Activated T-cell treated with anti-CD3 and anti-CD28 coated beads, Interleukin-2, amount 50 U/mL, for 72 hours (primary cell): ENCODE measurements around the gene NAALADL2. TPM values are rescaled to one million over a fixed set of nuclear protein-coding genes. Genes with fewer than 3 reads are reported as not detected.

Experiments
- ATAC-seq, 2 donors: fragments of 150-1000 bp; cut with Tn5 transposase; replicated peaks in 1 of 2; 2 replicates each; pipeline ENCODE4 v1.10.0; 2021; ENCODE audit warnings: moderate library complexity in 2 of 2, mild to moderate bottlenecking in 1 of 2
- DNase-seq, 2 donors: peaks; one replicate each; pipeline ENCODE4 v3.0.0; 2021 to 2022; ENCODE audit warnings: mixed read lengths in 1 of 2
- H3K27ac Mint-ChIP-seq: one replicate; pipeline ENCODE4 v1.8.0; 2022; ENCODE audit warnings: mild to moderate bottlenecking, moderate library complexity, mixed read lengths
- H3K27me3 Mint-ChIP-seq: one replicate; pipeline ENCODE4 v1.8.0; 2022; ENCODE audit warnings: low read depth, mixed read lengths
- H3K36me3 Mint-ChIP-seq, 2 donors: one replicate each; pipeline ENCODE4 v1.8.0; 2022; ENCODE audit warnings: mixed read lengths in 2 of 2, mild to moderate bottlenecking in 1 of 2; ENCODE audit not compliant: insufficient read depth in 2 of 2
- H3K4me1 Mint-ChIP-seq: one replicate; pipeline ENCODE4 v1.8.0; 2022; ENCODE audit warnings: low read depth, mixed read lengths
- H3K4me3 Mint-ChIP-seq, 2 donors: one replicate each; pipeline ENCODE4 v1.8.0; 2022; ENCODE audit warnings: mild to moderate bottlenecking in 2 of 2, mixed read lengths in 2 of 2, moderate library complexity in 2 of 2
- H3K9me3 Mint-ChIP-seq, 2 donors: one replicate each; pipeline ENCODE4 v1.8.0; 2022; ENCODE audit warnings: mixed read lengths in 2 of 2
- total RNA-seq, 2 donors: library from RNA; stranded (reverse); gene quantifications; one replicate each; pipeline ENCODE4 v1.2.3, GENCODE V29; 2022

The NAALADL2 gene
- total RNA-seq, 2 donors from 2014 or later: 0.58 TPM; not detected in 1

GRCh38 chr3:175386630-175387029 lies 527.5 kb downstream of the NAALADL2 start:
- Mint-ChIP-seq H3K27ac (no peak overlapping the region), H3K36me3 (no peaks in the 10 kb centered on the region), H3K9me3 (peaks cover 0 to 3% of the 10 kb centered on the region in 2 donors), H3K27me3 (no peaks in the 10 kb centered on the region), H3K4me1 (no peaks in the 10 kb centered on the region), H3K4me3 (no peak overlapping the region)
- ATAC-seq: no peak
- no peak for DNase-seq

GRCh38 chr3:175389560-175389959 lies 530.4 kb downstream of the NAALADL2 start:
- peaks cover 0 to 3% of the 10 kb centered on the region in 2 donors for H3K9me3 Mint-ChIP-seq
- H3K27ac Mint-ChIP-seq: no peak overlapping the region
- H3K36me3 Mint-ChIP-seq: no peaks in the 10 kb centered on the region
- no peak overlapping the region for H3K4me3 Mint-ChIP-seq
- H3K4me1 Mint-ChIP-seq: no peaks in the 10 kb centered on the region
- DNase-seq (no peak), ATAC-seq (no peak)
- no peaks in the 10 kb centered on the region for H3K27me3 Mint-ChIP-seq

- Mint-ChIP-seq H3K4me1 (no peaks in the 10 kb centered on the region), H3K4me3 (no peak overlapping the region)
These were observed 532.5 kb downstream of the NAALADL2 start for GRCh38 chr3:175391601-175392000.

GRCh38 chr3:175392653-175393052 lies 533.5 kb downstream of the NAALADL2 start:
- no peaks in the 10 kb centered on the region for H3K27me3 Mint-ChIP-seq

More at GRCh38 chr3:175391601-175392000, 532.5 kb downstream of the NAALADL2 start:
- Mint-ChIP-seq H3K27ac (no peak overlapping the region), H3K9me3 (peaks cover 0 to 2% of the 10 kb centered on the region in 2 donors), H3K36me3 (no peaks in the 10 kb centered on the region), H3K27me3 (no peaks in the 10 kb centered on the region)
- DNase-seq (no peak), ATAC-seq (no peak)

DNA sequence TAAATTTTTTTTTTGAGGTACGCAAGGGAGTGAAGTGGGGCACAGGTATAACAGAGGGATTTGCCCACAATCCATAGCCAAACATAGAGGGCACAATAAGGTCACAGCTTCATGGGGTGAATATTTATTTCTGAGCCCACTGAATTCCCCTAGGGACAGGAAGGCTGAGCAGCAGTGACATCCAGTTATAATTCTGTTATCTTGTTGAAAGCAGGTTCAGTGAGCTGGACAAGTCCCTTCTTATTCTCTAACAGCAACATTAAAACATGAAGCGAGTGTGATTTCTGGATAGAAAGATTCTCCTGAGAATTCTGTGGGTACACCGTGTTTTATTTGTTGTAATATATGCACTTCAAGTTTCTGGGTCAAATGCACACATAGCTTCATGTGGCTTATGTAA lies 538.2 kb downstream of the NAALADL2 start:
- no peaks in the 10 kb centered on the region for H3K27me3 Mint-ChIP-seq

More at GRCh38 chr3:175392653-175393052, 533.5 kb downstream of the NAALADL2 start:
- Mint-ChIP-seq H3K36me3 (no peaks in the 10 kb centered on the region), H3K4me1 (no peaks in the 10 kb centered on the region), H3K9me3 (no peaks in the 10 kb centered on the region), H3K4me3 (no peak overlapping the region), H3K27ac (no peak overlapping the region)
- no peak for ATAC-seq
- DNase-seq: no peak

GRCh38 chr3:175398676-175399075 lies 539.5 kb downstream of the NAALADL2 start:
- Mint-ChIP-seq H3K4me1 (no peaks in the 10 kb centered on the region), H3K4me3 (no peak overlapping the region), H3K27me3 (no peaks in the 10 kb centered on the region), H3K36me3 (no peaks in the 10 kb centered on the region), H3K9me3 (no peaks in the 10 kb centered on the region), H3K27ac (no peak overlapping the region)
- ATAC-seq (no peak), DNase-seq (no peak)

More for the DNA sequence above, 538.2 kb downstream of the NAALADL2 start:
- H3K4me3 Mint-ChIP-seq: no peak overlapping the region
- no peaks in the 10 kb centered on the region for H3K36me3 Mint-ChIP-seq
- DNase-seq (no peak), ATAC-seq (no peak)
- H3K4me1 Mint-ChIP-seq: no peaks in the 10 kb centered on the region
- no peak overlapping the region for H3K27ac Mint-ChIP-seq
- H3K9me3 Mint-ChIP-seq: no peaks in the 10 kb centered on the region

DNA sequence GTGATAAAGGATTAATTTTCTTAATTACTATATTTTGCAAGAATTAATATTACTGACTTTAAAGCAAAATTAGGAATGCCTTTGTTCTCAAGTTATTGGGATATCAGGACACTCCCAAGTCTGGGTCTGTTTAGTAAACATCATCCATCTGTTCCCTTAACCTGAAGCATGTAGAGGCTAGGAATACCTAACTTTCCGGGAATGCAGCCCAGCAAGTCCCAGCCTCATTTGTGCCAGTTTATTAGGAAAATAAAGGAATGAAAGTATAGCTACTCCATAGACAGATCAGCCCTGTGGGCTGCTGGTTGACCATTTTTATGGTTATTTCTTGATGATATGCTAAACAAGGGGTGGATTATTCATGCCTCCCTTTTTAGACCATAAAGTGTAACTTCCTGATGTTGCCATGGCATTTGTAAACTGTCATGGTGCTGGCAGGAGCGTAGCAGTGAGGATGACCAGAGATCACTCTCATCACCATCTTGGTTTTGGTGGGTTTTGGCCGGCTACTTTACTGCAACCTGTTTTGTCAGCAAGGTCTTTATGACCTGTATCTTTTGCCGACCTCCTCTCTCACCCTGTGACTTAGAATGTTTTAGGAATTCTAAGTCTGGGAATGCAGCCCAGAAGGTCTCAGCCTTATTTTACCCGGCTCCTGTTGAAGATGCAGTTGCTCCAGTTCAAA lies 540.2 kb downstream of the NAALADL2 start:
- Mint-ChIP-seq H3K4me1 (no peaks in the 10 kb centered on the region), H3K27ac (no peak overlapping the region), H3K36me3 (no peaks in the 10 kb centered on the region), H3K27me3 (no peaks in the 10 kb centered on the region), H3K9me3 (no peaks in the 10 kb centered on the region), H3K4me3 (no peak overlapping the region)
- ATAC-seq (no peak), DNase-seq (no peak)

GRCh38 chr3:175404027-175404426 lies 544.9 kb downstream of the NAALADL2 start:
- no peaks in the 10 kb centered on the region for H3K36me3 Mint-ChIP-seq
- no peak overlapping the region for H3K4me3 Mint-ChIP-seq
- H3K9me3 Mint-ChIP-seq: peaks cover 0 to 2% of the 10 kb centered on the region in 2 donors
- H3K4me1 Mint-ChIP-seq: no peaks in the 10 kb centered on the region
- no peak for ATAC-seq
- no peak for DNase-seq
- H3K27me3 Mint-ChIP-seq: no peaks in the 10 kb centered on the region
- no peak overlapping the region for H3K27ac Mint-ChIP-seq

GRCh38 chr3:175404621-175405020 lies 545.5 kb downstream of the NAALADL2 start:
- peaks cover 0 to 2% of the 10 kb centered on the region in 2 donors for H3K9me3 Mint-ChIP-seq
- no peaks in the 10 kb centered on the region for H3K36me3 Mint-ChIP-seq
- no peak overlapping the region for H3K27ac Mint-ChIP-seq
- DNase-seq (no peak), ATAC-seq (no peak)
- H3K27me3 Mint-ChIP-seq: no peaks in the 10 kb centered on the region
- no peaks in the 10 kb centered on the region for H3K4me1 Mint-ChIP-seq
- H3K4me3 Mint-ChIP-seq: no peak overlapping the region

GRCh38 chr3:175410251-175410650 lies 551.1 kb downstream of the NAALADL2 start:
- H3K27ac Mint-ChIP-seq: no peak overlapping the region
- H3K27me3 Mint-ChIP-seq: no peaks in the 10 kb centered on the region
- H3K4me3 Mint-ChIP-seq: no peak overlapping the region
- ATAC-seq (no peak), DNase-seq (no peak)
- peaks cover 3 to 4% of the 10 kb centered on the region in 2 donors for H3K9me3 Mint-ChIP-seq
- no peaks in the 10 kb centered on the region for H3K4me1 Mint-ChIP-seq
- no peaks in the 10 kb centered on the region for H3K36me3 Mint-ChIP-seq

DNA sequence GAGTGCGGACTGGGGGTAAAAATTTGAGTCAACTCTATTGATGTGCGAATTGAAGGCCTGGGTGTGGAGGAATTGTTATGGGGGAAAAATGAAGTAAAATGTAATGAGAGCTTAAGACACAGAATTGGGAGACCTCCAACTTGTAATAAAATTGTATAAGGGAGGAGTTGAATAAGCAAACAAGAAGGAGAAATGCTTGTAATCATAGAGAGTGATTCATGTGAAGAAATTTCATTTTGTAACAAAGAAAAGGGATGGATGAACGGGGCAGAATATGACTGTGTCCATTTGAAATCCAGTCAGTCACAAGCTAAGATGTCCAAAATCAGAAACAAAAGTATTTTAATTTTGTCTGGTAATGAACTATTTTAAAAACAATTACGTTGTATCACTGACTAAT lies 552.3 kb downstream of the NAALADL2 start:
- H3K27me3 Mint-ChIP-seq: no peaks in the 10 kb centered on the region
- no peak overlapping the region for H3K27ac Mint-ChIP-seq
- H3K9me3 Mint-ChIP-seq: peaks cover 3 to 4% of the 10 kb centered on the region in 2 donors
- no peak for DNase-seq
- H3K4me3 Mint-ChIP-seq: no peak overlapping the region
- ATAC-seq: no peak
- H3K4me1 Mint-ChIP-seq: no peaks in the 10 kb centered on the region
- H3K36me3 Mint-ChIP-seq: no peaks in the 10 kb centered on the region

DNA sequence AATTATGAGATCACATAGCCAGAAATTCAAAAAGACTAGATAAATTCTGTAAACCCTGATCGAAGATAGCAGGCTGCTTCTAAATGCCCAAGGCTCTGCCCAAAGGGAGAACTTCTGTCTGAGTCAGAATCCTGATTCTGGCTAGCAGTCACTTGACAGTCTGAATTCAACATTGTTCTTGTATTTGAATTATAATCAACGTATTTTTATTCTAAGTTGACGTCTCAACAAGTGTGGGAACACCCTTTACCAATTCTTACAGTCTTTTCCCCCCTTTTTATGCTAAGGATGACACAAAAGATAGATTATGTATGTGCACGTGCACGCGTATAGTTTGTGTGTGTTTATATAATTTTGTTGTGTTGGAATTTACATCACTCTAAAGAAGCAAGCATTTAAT lies 552.8 kb downstream of the NAALADL2 start:
- no peaks in the 10 kb centered on the region for H3K36me3 Mint-ChIP-seq
- ATAC-seq: no peak
- no peak overlapping the region for H3K27ac Mint-ChIP-seq
- H3K9me3 Mint-ChIP-seq: peaks cover 3 to 4% of the 10 kb centered on the region in 2 donors
- no peak for DNase-seq
- H3K4me3 Mint-ChIP-seq: no peak overlapping the region
- H3K27me3 Mint-ChIP-seq: no peaks in the 10 kb centered on the region
- H3K4me1 Mint-ChIP-seq: no peaks in the 10 kb centered on the region

- Mint-ChIP-seq H3K4me1 (no peaks in the 10 kb centered on the region), H3K27ac (no peak overlapping the region), H3K9me3 (peaks cover 4 to 5% of the 10 kb centered on the region in 2 donors), H3K4me3 (no peak overlapping the region), H3K36me3 (no peaks in the 10 kb centered on the region), H3K27me3 (no peaks in the 10 kb centered on the region)
- ATAC-seq (no peak), DNase-seq (no peak)
These were observed 554.8 kb downstream of the NAALADL2 start for GRCh38 chr3:175413926-175414325.

DNA sequence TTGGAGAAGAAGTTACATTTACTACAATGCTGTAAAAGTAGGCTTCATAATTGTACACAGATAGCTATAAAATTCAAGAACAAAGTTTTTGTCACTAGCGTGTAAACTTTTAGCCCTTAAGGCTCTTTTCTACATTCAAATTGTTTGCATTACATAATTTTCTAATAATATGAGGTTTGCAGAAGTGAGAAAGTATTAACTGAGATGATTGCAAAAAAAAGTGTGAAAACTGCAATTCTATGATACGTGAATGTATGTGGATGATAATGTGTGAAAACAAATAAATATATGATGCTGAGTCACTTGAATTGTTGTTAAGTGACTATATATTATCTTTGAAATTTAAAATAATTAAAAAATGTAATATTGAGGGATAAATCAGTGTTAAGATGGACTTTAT lies 557.5 kb downstream of the NAALADL2 start:
- Mint-ChIP-seq H3K27ac (no peak overlapping the region), H3K9me3 (peaks cover 2% of the 10 kb centered on the region in 2 donors), H3K27me3 (no peaks in the 10 kb centered on the region), H3K4me3 (no peak overlapping the region), H3K4me1 (no peaks in the 10 kb centered on the region), H3K36me3 (no peaks in the 10 kb centered on the region)
- no peak for DNase-seq
- ATAC-seq: no peak
